Stomach (tissue), 9 donors: ENCODE results near the gene PTPRF. TPM values are rescaled to one million over a fixed set of nuclear protein-coding genes. Genes with fewer than 3 reads are reported as not detected.
"Not testable (repeated sequence)": the region's sequence is repeated elsewhere in the genome, so short reads cannot be mapped to it uniquely, and the experiment has no call there.

ENCODE experiments used
- DNase-seq, 2 donors: peaks; one replicate each; pipeline versions ENCODE4 v3.0.0 to v3.0.0-alpha.2; 2013 to 2019
- H3K27ac ChIP-seq, 5 donors: fragments of 200-600 bp in 4 of 5; sonication (generic) in 4 of 5; one replicate each; pipeline ENCODE4 v1.5.1; 2013 to 2019; ENCODE audit warnings: mild to moderate bottlenecking in 1 of 5, moderate library complexity in 1 of 5
- H3K27me3 ChIP-seq, 3 donors: fragments of 200-600 bp; sonication (generic); one replicate each; pipeline ENCODE4 v1.5.1; 2017 to 2019; ENCODE audit warnings: mixed run types in 1 of 3
- H3K36me3 ChIP-seq, 4 donors: fragments of 200-600 bp; sonication (generic); 1 replicate in 3 of 4; 2 replicates in 1 of 4; pipeline ENCODE4 v1.5.1; 2016 to 2019
- H3K4me1 ChIP-seq, 4 donors: fragments of 200-600 bp; sonication (generic); one replicate each; pipeline ENCODE4 v1.5.1; 2016 to 2019
- H3K4me3 ChIP-seq, 4 donors: fragments of 200-600 bp; sonication (generic) in 3 of 4; one replicate each; pipeline ENCODE4 v1.5.1; 2016 to 2019; ENCODE audit warnings: mild to moderate bottlenecking in 1 of 4
- H3K9me3 ChIP-seq, 4 donors: fragments of 200-600 bp; sonication (generic); one replicate each; pipeline ENCODE4 v1.5.1; 2016 to 2019
- CTCF ChIP-seq, 7 experiments: fragments of 450-650 bp in 4 of 7; fragments of 200-600 bp in 3 of 7; sonication (generic) in 3 of 7; IDR thresholded peaks; one replicate each; pipeline ENCODE4 v1.5.1; 2016 to 2019; ENCODE audit warnings: antibody characterized with exemption in 7 of 7, control low read depth in 2 of 7, mild to moderate bottlenecking in 1 of 7
- EP300 ChIP-seq: sonication (generic); formaldehyde crosslinking; IDR thresholded peaks from one replicate; pipeline ENCODE4 v1.6.1; 2017; ENCODE audit warnings: antibody characterized with exemption
- POLR2A ChIP-seq, 4 donors: fragments of 450-650 bp; IDR thresholded peaks; one replicate each; pipeline ENCODE4 v1.6.1; 2016; ENCODE audit warnings: antibody characterized with exemption in 4 of 4, control low read depth in 2 of 4, mild to moderate bottlenecking in 1 of 4, moderate library complexity in 1 of 4
- POLR2AphosphoS5 ChIP-seq, 3 donors: sonication (generic); formaldehyde crosslinking; IDR thresholded peaks; one replicate each; pipeline ENCODE4 v1.6.1; 2016; ENCODE audit warnings: antibody characterized with exemption in 3 of 3
- WGBS, 5 donors: extraction: QIAGEN DNeasy Blood & Tissue Kit in 3 of 5; methylation state at CpG; one replicate each; pipeline versions ENCODE4 v1.1.5 to v1.1.7; 2013 to 2018; 5-methylcytosine and 5-hydroxymethylcytosine counted together
- intact Hi-C: fragments of 100-400 bp; cut with DNase I; formaldehyde crosslinking; loops from one replicate; pipeline ENCODE4 v1.15.1; 2023; ENCODE audit warnings: low total_unique reads
- polyA plus RNA-seq, 3 donors: library from polyadenylated mRNA; stranded (reverse); fragments of 200-250 nt; gene quantifications; one replicate each; pipeline ENCODE4 v1.2.3, GENCODE V29; 2013
- total RNA-seq, 5 donors: library from RNA; depleted of rRNA; stranded (reverse); fragments of >200 nt; gene quantifications; one replicate each; pipeline versions ENCODE4 v1.1.0 to v1.2.3, GENCODE V29; 2014 to 2016
- donor health status: healthy with polysubstance abuse.
- donor health status: Bipolar disorder and iron deficiency.
- donor health status: healthy.

The PTPRF gene
- total and polyA plus RNA-seq, 8 donors, result 11.3 to 282 (median 82.0) TPM

DNA sequence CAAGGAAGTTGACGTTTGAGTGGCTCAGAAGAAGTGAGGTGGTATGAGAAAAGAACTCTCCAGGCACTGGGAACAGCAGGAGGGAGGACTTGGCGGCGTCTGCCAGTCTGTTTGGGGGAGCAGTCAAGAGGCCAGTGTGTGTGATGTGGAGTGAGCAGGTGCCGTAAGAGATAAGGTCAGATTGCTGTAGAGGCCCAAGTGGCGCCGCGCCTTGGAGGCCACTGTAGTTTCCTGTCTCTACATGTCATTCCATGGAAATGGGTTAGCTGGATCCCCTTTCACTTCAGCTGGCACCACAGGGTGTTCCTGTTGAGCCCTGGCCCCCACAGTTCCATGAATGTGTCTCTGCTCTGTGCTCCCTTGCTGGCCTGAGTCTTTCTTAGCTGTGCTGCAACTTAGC is 35.5 kb upstream of the PTPRF start:
- Histone ChIP-seq H3K4me3 (no peak overlapping the region), H3K4me1 (no peaks in the 10 kb centered on the region), H3K27ac (no peak overlapping the region), H3K36me3 (no peaks in the 10 kb centered on the region), H3K27me3 (no peaks in the 10 kb centered on the region), H3K9me3 (peaks cover 0 to 16% (median 6%) of the 10 kb centered on the region in 4 donors)
- 85 to 90% (median 88%) methylated on average over 7 of the region's 7 CpGs for WGBS, 5 donors
- intact Hi-C loops, result no loop called here
- DNase-seq, result no peak
- TF ChIP-seq POLR2AphosphoS5 (IDR thresholded peaks at IDR 0.05) (no peak), CTCF (IDR thresholded peaks at IDR 0.05) (no peak), POLR2A (IDR thresholded peaks at IDR 0.05) (no peak), EP300 (no peak)

GRCh38 chr1:43499898-43500297 is 30.8 kb upstream of the PTPRF start:
- DNase-seq, result no peak
- Histone ChIP-seq H3K9me3 (no peaks in the 10 kb centered on the region), H3K4me3 (no peak overlapping the region), H3K27ac (no peak overlapping the region), H3K4me1 (no peaks in the 10 kb centered on the region), H3K36me3 (no peaks in the 10 kb centered on the region), H3K27me3 (no peaks in the 10 kb centered on the region)
- 69 to 79% (median 76%) methylated on average over 6 of the region's 6 CpGs for WGBS, 5 donors
- intact Hi-C loops, result no loop called here
- TF ChIP-seq POLR2AphosphoS5 (IDR thresholded peaks at IDR 0.05) (no peak), POLR2A (IDR thresholded peaks at IDR 0.05) (no peak), EP300 (no peak), CTCF (IDR thresholded peaks at IDR 0.05) (no peak)

DNA sequence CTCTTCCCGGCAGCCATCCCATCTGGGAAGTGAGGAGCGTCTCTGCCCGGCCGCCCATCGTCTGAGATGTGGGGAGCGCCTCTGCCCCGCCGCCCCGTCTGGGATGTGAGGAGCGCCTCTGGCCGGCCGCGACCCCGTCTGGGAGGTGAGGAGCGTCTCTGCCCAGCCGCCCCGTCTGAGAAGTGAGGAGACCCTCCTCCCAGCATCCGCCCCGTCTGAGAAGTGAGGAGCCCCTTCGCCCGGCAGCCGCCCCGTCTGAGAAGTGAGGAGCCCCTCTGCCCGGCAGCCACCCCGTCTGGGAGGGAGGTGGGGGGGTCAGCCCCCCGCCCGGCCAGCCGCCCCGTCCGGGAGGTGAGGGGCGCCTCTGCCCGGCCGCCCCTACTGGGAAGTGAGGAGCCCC is 28.9 kb upstream of the PTPRF start:
- H3K27me3 ChIP-seq, H3K4me3 ChIP-seq, intact Hi-C loops, H3K9me3 ChIP-seq, H3K36me3 ChIP-seq, H3K27ac ChIP-seq, H3K4me1 ChIP-seq, DNase-seq: not testable (repeated sequence)
- WGBS, 5 donors, result 97 to 100% (median 98%) methylated on average over 5 to 18 of the region's 33 CpGs; no CpG with 5 or more reads in 1 of the 5 donors

- Histone ChIP-seq H3K36me3 (no peaks in the 10 kb centered on the region), H3K27me3 (peaks cover 0 to 15% (median 0%) of the 10 kb centered on the region in 3 donors), H3K4me1 (no peaks in the 10 kb centered on the region), H3K27ac (no peak overlapping the region), H3K9me3 (no peaks in the 10 kb centered on the region), H3K4me3 (no peak overlapping the region)
- DNase-seq, result no peak
- 88 to 92% (median 89%) methylated on average over 8 of the region's 8 CpGs for WGBS, 5 donors
- intact Hi-C loops, result no loop called here
- TF ChIP-seq EP300 (no peak), CTCF (IDR thresholded peaks at IDR 0.05) (no peak)
Observed at GRCh38 chr1:43503534-43503933, 27.1 kb upstream of the PTPRF start.

DNA sequence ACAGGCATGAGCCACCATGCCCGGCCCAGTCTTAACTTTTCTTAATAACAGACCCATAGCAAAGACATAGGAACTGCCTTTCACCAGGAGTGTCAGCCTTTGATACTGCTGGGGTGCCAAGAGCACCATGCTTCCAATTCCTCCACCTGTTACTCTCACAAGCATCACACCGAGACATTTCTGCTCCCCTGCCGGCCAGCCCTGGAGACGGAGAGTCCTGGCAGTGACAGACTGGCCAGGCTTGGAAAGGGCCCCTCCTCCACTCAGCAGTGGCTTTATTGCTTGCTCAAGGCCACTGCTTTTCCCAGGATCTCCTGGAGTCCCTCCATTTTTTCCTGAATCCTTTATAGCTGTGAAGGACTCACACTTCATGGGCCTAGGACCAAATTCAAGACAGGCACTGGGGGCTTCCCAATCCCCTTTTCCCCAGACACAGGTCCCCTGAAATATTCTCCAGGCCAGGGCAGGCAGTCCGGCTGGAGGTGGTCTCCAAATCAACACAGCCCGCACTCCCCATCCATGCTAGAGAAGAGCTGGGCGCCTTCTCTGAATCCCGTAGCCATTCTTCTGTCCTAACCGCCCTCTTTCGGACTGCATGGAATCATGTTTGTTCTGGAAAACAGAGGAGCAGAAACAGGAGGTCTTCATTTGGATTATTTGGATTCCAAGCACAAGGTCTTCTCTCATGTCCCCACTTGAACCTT is 25.5 kb upstream of the PTPRF start:
- TF ChIP-seq POLR2AphosphoS5 (IDR thresholded peaks at IDR 0.05) (no peak), EP300 (no peak), CTCF (IDR thresholded peaks at IDR 0.05) (no peak), POLR2A (IDR thresholded peaks at IDR 0.05) (no peak)
- intact Hi-C loops, result no loop called here
- no peaks in the 10 kb centered on the region for H3K9me3 ChIP-seq
- H3K4me3 ChIP-seq, result no peak overlapping the region
- DNase-seq, result no peak
- no peak overlapping the region for H3K27ac ChIP-seq
- peaks cover 0 to 15% (median 0%) of the 10 kb centered on the region in 3 donors for H3K27me3 ChIP-seq
- H3K4me1 ChIP-seq, result no peaks in the 10 kb centered on the region
- 84 to 90% (median 87%) methylated on average over 10 of the region's 10 CpGs for WGBS, 5 donors
- H3K36me3 ChIP-seq, result no peaks in the 10 kb centered on the region
